KOPT-K1 (cell line): ENCODE results near the gene NAGA.
"Not testable (repeated sequence)": the region's sequence is repeated elsewhere in the genome, so short reads cannot be mapped to it uniquely, and the experiment has no call there.

ENCODE experiments used
- H3K27ac ChIP-seq: fragments of 200-600 bp; sonication (generic); 2 replicates; pipeline ENCODE4 v1.5.1; 2016; ENCODE audit warnings: antibody characterized with exemption, mild to moderate bottlenecking, low read depth, low read length; ENCODE audit not compliant: poor library complexity, severe bottlenecking
- H3K36me3 ChIP-seq: fragments of 200-600 bp; sonication (generic); 2 replicates; pipeline ENCODE4 v1.5.1; 2017; ENCODE audit warnings: antibody characterized with exemption, mild to moderate bottlenecking, low read length, moderate library complexity; ENCODE audit not compliant: insufficient read depth
- H3K9me3 ChIP-seq: fragments of 200-600 bp; sonication (generic); 2 replicates; pipeline ENCODE4 v1.5.1; 2017; ENCODE audit warnings: antibody characterized with exemption, low read length, mild to moderate bottlenecking; ENCODE audit not compliant: insufficient read depth, poor library complexity, severe bottlenecking

Gene NAGA

DNA sequence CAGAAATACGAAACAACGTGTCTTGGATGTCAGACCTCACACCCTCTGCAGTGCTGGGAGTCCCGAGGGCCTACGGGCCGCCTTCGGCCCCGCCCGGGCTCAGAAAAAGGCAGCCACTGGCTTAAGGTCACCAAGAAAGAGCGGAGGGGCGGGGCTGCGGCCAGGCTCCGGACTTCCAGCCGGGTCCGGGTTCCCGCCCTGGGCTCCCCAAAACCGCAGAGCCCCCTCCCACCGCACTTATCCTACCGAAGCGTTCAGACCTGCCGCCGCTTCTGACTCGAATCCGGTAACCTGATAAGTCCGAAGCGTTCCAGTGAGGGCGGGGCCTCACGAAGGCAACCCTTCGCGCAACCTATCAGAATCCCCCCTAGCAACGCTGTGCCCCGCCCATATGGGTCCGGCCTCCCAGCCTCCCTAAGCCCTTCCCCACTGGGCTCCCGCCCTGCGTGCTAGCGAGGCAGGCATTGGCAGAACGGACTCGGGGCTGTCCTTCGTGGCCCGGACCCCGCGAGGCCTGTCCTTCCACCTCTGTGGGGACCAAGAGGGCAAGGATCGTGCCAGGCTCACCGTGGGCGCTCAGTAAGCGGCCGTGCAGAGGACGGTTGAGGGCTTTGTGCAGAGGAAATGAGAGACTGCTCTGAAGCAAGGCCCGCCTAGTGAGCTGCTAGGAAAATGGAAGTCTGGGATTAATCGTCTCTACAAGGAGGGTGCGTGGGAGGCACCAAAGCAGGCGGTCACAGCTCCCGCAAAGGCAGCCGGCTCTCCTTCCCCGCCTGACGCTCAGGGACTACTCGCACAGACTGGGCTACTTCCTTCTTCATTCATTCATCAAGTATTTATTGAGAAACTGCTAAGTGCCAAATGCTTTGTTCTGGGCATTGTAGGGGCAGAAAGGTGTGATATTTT, at the start of gene NAGA:
Gene NAGA (minus strand): TSS at position 296 of the 906 bp plus-strand sequence. CDS start 515 bp downstream, outside the sequence.
- peak within 1 kb of the TSS; percentile 77 for H3K27ac ChIP-seq
- peaks cover 8% of the 10 kb centered on the region; the same call in 1 of the 2 replicates for H3K36me3 ChIP-seq
- no peaks in the 10 kb centered on the region for H3K9me3 ChIP-seq

DNA sequence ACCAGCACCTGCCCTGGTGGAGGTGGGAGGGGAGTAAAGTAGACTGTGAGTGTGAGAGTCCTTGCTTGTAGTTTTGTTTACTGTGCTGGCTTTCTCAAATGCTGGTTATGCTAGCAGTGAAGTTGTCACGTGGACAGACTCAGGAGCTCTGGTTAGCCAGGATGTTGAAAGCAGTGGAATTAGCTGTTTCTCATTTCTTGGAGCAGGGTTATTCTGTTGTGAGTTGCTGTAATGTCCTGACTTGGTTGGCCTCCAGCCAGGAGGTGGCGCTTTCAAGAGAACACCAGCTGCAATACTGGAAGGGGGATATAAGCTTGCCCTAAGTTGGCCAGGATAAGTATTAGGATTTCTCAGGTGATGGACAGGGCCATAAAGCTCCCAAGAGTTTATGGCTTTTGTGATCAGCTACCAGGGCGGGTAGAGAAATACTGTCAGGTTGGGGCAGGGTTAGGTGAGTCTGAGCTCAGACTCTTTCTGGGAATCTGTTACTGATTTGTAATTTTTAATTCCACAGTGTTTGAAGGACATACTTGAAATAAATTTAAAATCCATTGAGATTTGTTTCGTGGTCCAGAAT, 46.3 kb upstream of the NAGA start:
- Histone ChIP-seq H3K27ac (no peak overlapping the region), H3K9me3 (peaks cover 22% of the 10 kb centered on the region), H3K36me3 (no peaks in the 10 kb centered on the region; the same call in 1 of the 2 replicates)

- H3K9me3 ChIP-seq: peaks cover 22% of the 10 kb centered on the region
- not testable (repeated sequence) for H3K36me3 ChIP-seq, H3K27ac ChIP-seq
Measured at GRCh38 chr22:42115420-42115830, 44.8 kb upstream of the NAGA start.

- H3K9me3 ChIP-seq: peaks cover 22% of the 10 kb centered on the region
- no peak overlapping the region for H3K27ac ChIP-seq
- no peaks in the 10 kb centered on the region; the same call in 1 of the 2 replicates for H3K36me3 ChIP-seq
Measured at GRCh38 chr22:42114721-42115120, 44.1 kb upstream of the NAGA start.

GRCh38 chr22:42112793-42113192, 42.2 kb upstream of the NAGA start:
- H3K36me3 ChIP-seq, H3K27ac ChIP-seq: not testable (repeated sequence)
- H3K9me3 ChIP-seq: peaks cover 22% of the 10 kb centered on the region

- Histone ChIP-seq H3K9me3 (peaks cover 22% of the 10 kb centered on the region), H3K36me3 (no peaks in the 10 kb centered on the region; the same call in 1 of the 2 replicates), H3K27ac (no peak overlapping the region)
Measured at GRCh38 chr22:42111798-42112197, 41.2 kb upstream of the NAGA start.

DNA sequence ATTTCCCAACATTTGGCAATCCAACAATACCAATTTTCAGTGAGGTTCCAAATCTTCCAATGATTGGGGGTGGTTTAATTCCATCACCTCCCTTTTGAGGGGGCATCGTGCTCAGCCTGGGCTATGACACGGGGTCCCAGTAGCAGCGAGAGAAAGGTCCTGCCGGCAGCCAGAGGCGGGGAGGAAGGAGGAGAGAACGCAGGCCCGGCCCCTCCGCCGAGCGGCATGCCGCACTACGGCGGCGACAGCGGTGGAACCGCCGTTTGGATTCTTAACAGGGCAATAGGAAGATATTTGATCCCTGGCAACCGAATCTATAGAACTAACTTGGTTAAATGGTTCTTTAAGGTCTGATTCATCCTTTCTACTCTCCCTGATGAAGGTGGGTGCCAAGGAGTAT, 38.2 kb upstream of the NAGA start:
- Histone ChIP-seq H3K36me3 (no peaks in the 10 kb centered on the region; the same call in 1 of the 2 replicates), H3K27ac (no peak overlapping the region), H3K9me3 (peaks cover 22% of the 10 kb centered on the region)

DNA sequence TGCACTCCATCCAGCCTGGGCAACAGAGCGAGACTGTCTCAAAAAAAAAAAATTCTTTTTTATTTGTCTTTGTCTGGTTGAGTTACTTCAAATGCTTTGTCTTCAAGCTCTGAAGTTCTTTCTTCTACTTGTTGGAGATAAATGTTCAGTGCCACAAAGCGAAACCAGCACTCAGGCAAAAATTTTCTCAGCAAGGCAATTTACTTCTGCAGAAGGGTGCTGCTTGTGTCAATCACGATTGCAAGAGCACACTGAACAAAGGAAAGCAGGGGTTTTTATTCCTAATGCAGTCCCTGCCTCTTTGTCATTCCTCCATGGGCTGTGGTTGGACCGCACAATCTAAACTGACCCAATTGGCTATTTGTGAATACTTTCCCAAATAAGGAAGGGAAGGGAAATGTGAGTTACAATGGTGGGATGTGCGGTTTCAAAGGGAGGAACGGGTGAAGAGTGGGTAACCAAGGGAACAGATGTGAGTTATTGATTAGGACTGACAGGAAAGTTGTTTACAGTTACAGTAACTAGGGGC, 33.8 kb upstream of the NAGA start:
- H3K36me3 ChIP-seq, H3K27ac ChIP-seq: not testable (repeated sequence)
- H3K9me3 ChIP-seq: peaks cover 66% of the 10 kb centered on the region

DNA sequence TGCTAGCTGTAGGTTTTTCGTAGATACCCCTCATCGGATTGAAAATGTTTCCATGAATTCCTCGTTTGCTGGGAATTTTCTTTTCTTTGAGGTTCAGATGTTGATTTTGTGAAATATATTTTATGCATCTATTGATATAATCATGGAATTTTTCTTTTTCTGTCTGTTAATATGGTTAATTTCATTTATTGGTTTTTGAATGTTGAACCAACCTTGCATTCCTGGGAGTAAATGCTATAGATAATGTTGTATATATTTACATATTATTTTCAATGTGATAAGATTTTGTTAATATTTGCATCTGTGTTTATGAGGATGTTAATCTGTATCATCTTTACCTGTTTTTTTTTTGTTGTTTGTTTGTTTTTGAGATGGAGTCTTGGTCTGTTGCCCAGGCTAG, 30.6 kb upstream of the NAGA start:
- peaks cover 70% of the 10 kb centered on the region for H3K9me3 ChIP-seq
- peaks cover 4% of the 10 kb centered on the region; the same call in 1 of the 2 replicates for H3K36me3 ChIP-seq
- H3K27ac ChIP-seq: no peak overlapping the region

- Histone ChIP-seq H3K9me3 (no peaks in the 10 kb centered on the region), H3K36me3 (peaks cover 20% of the 10 kb centered on the region), H3K27ac (peak overlapping the region; percentile 89)
Measured at GRCh38 chr22:42091455-42091782, 20.8 kb upstream of the NAGA start.

DNA sequence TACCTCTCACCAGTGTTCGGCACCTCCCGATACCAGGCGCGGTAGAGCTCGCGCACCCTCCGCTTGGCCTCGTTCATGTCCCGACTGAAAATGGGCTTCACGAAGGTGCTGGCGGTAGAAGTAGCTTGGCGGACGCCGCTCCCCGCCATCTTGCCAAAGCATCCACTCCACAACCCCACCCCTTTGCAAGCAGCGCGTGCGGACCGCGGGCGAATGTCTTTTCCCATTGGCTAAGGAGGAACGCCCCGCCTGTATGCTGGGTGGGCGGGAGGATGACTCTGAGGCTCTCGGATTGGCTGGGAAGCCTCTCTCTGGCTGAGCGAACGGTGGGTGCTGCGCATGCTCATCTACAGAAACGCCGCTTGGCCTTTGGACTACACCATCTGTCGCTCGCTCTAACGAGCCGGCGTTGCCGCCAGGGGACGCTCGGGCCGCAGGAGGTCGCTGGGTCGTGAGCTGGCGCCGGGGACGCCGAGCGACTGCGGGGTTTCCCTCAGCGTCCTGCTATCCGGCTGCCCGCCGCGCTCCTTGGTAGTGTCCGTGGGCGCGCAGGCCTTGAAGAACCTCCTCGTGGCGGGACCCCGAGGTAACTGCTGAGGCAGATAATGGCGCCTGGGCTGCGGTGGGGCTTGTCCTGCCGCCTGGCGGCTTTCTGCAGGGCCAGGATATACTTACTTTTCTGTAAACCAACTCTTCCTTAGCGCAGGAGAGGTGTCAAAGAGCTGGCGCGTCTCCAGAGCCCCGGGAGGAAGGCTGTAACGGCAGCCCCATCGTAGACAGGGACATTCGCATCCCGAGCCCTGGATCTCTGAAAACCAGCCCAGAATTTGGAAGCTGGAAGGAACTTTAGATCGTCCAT, 20.2 kb upstream of the NAGA start, which contains the start of gene NDUFA6:
Gene NDUFA6 (minus strand): TSS at position 177 of the 859 bp plus-strand sequence. CDS start 28 bp downstream, at position 149.
- H3K36me3 ChIP-seq: peaks cover 26% of the 10 kb centered on the region
- no peaks in the 10 kb centered on the region for H3K9me3 ChIP-seq
- H3K27ac ChIP-seq: peak within 1 kb of the TSS; percentile 89

- Histone ChIP-seq H3K27ac (no peak overlapping the region), H3K9me3 (no peaks in the 10 kb centered on the region), H3K36me3 (peaks cover 69% of the 10 kb centered on the region)
Measured at GRCh38 chr22:42086051-42086450, 15.4 kb upstream of the NAGA start.

- Histone ChIP-seq H3K27ac (no peak overlapping the region), H3K36me3 (peaks cover 69% of the 10 kb centered on the region), H3K9me3 (no peaks in the 10 kb centered on the region)
Measured at GRCh38 chr22:42084874-42085273, 14.3 kb upstream of the NAGA start.

DNA sequence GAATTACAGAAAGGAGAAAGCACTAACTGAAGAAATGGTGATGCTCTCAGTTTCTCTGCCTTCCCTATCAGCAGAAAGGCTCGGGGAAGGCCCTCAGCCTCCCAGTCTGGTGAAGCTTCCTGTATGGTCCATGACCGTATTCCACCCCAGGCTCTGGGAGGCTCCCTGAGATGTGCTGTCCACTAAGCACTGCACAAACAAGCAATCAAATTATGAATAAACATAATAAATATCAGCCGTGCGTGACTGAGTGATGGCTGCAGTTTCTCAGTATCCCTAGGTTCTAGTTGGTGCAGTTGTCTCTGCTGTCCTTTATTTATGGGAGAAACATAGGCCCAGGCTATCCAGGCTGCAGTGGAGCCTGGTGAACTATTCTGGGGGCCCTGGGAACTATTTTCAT, 12.5 kb upstream of the NAGA start:
- H3K27ac ChIP-seq: no peak overlapping the region
- H3K9me3 ChIP-seq: no peaks in the 10 kb centered on the region
- peaks cover 59% of the 10 kb centered on the region for H3K36me3 ChIP-seq

DNA sequence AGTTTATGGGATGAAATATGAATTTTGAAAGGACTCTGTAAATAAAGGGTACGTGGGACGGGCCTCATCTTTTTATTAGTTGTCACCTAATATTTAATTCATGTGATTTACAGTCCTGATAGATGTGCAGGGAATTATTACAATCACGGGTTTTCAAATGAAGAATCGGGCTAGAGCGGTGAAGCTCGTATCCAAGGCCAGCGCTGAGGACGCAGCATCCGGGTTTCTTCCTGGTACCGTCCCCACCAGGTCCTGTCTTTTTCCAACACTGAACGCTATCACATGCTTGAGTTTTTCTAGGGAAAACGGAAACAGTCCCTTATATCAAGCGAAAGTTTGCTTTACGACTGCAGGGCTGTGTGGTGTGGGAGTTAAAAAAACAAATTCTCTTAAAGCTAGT, 9.7 kb upstream of the NAGA start:
- peak overlapping the region; percentile 83 for H3K27ac ChIP-seq

More for the DNA sequence above, 9.7 kb upstream of the NAGA start:
- Histone ChIP-seq H3K36me3 (peaks cover 38% of the 10 kb centered on the region), H3K9me3 (no peaks in the 10 kb centered on the region)
